GM18517 (cell line): ENCODE data around the gene NEU4.

Experiments used
- ATAC-seq: cut with Tn5 transposase; IDR thresholded peaks from one replicate; pipeline ENCODE4 v1.9.1; 2021; ENCODE audit warnings: mild to moderate bottlenecking, moderate library complexity; ENCODE audit not compliant: unreplicated experiment

Gene NEU4

DNA sequence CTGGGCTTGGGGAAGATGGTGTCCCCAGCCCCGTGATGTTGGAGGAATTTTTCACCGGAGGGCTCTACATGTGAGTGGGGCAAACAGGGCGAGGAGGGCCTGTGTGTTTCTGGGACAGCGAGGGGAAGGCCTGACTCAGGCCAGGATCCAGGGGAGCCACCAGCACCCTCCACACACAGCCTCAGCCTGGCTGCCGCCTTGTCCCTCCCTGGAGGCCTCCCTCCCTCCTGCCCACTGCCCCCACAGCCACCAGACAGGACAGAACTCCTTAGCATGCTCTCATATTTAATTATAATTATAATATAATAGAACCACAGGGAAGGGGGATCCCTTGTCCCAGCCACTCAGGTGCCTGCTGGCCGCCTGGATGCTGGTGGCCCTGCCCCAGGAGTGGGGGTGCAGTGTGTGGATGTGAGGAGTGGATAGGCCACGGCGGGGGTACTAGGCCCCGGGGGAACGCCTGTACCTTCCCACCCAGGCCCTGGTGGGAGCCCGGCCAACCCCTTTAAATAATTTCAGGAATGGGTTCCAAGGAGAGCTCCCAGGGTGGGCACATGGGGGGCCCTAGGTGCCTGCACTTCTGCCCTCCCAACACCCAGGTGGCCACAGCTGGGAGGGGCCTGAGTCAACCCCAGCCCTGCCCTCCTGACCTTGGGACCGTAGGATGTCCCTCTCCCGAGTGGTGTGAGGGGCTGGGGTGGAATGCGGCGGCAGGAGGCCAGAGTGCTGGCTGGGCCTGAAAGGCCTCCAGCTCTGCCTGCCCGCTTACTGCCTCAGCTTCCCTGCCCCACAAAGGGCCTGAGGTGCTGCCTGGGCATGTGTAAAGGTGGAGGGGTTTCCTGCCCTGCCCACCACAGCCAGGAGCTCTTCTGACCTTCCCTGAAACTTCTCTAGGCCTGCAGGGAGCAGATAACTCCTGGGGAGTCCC, 40.9 kb downstream of the NEU4 start:
- ATAC-seq: no peak

DNA sequence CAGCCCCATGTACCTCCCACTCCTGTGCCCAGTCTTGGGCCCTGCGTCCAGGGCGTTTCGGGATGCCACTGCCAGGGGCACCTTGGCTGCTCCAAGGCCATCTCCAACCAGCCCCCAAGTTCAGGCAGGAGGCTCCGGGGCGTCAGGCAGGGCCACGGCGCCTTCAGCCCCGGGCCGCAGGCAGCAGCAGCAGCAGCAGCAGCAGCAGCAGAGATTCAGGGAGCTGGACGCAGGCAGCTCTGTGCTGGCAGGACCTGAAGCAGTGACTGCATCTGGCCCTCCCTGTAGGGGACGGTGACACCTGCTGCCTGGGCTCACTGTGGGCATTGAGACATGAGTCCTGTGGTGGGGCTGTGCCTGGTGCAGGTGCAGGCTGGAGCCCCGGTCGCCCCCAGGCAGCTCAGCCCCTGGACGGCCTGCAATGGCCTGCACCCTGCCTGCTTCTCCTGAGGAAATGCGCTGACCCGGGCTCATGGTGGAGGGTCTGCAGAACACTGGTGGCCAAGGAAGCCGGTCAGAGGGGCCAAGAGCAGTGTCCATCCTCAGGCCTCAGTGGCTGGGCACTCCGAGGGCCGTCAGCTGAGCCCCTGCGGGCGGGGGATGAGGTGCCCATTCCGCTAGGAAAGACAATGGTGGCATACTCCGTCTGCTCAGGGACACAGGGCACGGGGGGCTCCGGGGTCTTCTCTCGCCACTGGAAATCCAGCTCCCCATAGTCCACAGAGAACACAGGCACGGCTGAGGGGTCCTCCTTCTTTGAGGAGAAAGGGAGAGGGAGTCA, 41.7 kb downstream of the NEU4 start:
- ATAC-seq: no peak

DNA sequence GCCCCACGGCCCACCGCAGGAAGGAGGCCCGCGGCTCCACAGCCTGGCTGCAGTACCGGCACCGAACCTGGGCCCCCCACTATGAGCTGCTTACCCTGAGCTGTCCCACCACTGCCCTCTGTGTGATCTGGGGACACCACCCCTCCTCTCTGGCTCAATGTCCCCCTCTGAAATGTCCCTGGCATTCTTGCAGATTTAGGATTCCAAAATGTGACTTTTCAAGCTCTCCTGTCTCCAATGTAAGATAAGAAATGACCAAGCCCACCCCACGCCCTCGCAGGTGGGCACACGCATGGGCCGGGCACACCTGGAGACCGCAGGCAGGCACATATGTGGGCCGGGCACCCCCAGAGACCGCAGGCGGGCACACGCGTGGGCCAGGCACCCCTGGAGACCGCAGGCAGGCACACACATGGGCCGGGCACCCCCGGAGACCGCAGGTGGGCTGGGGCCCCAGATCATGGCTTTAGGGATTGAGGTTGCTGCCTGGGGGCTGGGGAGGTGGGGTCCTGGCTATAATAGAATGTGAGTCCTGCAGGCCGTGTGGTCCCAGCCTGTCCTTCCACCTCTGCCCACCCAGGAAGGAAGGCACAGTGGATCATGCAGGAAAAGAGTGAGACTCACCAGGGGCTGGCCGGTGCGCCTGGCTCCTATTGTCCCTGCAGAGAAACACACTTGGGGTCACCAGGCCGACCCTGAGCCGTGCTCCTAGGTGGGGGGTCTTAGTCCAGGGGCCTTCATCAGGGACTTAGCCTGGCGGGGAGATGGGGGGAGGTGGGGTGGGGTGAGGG, 42.5 kb downstream of the NEU4 start:
- no peak for ATAC-seq

DNA sequence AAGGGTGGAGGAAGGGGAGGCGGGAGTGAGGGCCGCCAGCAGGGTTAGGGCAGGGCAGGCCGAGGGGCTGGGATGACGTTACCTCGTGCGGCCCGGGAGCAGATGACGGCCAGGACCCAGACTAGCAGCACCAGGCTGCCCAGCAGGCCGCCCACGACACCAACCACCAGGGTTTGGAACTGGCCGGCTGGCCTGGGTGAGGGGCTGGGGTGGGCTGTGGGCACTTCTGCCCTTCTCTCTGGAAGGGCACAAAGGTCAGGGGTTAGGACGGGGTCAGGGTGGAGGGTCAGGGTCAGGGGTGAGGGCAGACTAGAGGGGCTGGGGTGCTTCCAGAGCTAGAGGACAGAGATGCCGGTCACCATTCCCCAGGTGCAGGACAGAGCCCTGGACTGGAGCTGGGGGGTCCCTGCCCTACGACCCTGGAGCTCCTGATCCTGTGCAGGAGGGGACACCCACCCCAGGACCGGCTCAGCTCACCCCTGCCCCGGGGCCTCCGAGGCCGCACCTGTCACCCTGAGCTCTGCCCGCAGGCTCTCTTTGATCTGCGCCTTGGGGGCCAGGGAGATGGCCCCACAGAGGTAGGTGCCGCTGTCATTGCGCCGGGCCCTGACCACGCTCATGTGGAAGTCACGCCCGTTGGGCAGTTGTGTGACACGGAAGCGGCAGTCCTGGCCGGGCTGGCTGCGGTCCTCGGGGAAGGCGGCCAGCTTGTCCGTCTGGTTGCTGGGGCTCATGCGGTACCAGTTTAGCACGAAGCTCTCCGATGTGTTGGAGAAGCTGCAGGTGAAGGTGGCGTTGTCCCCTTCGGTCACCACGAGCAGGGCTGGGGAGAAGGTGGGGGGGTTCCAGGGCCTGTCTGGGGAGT, 43.4 kb downstream of the NEU4 start:
- ATAC-seq: no peak

DNA sequence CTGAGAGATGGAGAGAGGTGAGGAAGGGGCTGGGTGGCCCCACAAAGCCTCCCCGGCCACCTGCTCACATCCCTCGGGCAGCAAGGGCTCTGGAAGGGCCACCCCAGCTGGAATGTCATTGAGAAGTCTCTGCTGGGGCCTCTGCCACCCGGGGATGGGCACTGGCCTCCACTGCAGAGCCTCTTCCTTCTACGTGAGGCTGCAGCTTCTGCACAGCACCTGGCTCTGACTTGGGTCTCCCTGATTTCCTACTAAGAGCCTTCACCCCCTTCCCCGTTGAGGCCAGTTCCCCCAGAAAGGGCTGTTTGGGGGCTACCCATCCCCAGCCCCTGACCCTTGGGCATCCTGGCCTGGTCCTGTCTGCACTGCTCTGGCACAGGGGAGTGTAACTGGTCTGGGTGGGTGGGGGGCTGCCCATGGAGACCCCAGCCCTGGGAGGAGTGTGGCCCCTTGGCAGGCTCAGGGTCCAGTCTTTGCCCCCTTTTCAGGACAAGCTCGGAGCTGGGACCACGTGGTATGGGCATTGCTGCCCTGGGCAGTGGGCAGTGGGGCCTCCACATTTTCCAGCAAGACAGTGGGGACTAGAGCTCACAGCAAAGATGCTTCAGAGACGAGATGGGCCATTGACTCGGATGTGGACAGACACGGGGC, 44.1 kb downstream of the NEU4 start:
- no peak for ATAC-seq

DNA sequence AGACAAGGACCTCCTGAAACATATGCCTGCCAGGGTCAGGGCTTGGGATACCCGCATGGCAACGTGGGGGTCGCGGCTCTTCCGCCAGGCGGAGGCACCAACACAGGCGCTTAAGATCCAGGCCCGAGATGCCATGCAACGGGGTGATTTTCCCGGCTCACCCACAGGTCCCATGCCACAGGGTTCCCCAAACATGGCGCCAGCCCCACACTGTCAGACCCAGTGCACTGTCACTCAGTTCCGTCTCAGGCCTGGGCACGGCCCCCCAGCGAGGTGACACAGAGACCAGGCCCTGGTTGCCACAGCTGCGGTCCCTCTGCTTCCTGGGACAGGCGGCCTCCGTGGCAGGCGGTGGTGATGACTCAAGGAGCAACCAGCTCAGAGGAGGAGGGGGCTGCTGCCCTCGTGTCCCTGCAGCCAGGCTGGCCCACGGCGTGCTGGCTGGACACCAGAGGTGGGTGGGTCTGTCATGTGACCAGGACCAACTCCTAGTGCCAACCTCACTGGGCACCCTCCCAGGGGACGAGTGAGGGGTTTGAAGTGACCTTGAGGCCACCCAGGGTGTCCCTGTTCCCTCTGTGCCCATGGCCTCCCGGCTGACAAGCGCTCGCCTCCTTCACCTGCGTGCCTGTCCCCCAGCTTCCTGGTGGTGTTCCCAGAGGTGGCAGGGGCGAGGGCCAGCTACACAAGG, 44.8 kb downstream of the NEU4 start:
- no peak for ATAC-seq

DNA sequence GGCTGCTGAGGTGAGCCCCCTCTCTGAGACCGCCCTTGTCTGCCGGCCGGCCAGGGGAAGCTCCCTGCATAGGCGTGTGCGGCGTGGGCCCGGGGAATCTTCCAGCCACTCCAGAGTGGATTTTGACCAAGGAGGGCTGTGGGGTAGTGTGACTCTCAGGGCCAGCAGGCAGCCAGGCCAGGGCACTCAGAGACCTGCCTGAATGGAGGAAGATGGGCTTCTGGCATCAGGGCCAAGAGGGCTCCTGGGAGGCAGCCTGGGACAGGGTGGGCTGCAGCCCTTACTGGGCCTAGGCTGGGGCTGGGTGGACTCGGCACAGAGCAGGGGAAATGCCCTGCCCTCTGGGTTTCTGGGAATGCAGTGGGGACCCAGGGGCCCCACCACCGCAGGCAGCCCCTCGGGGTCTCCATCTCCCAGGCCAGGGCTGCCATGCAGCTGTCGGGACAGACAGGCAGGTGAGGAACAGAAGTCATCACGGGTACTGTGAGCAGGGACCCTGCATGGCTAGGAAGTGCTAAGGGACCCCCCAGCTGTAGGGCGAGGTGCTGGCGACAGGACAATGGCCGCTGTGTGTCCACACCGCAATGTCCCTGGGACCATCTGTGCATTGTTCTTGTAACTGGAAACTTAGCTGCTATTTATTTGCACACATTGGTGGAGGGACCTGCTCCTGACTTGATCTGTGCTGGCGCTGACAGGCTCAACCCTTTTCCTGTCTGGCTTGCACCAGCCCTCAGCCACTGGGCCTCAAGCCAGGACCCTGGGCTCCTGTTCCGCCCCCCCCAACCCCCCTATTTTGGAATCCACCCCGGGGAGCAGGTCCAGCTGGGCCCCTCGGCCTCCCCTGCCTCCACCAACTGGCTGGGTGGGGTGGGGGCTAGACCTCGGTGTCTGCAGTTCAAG, 45.6 kb downstream of the NEU4 start:
- ATAC-seq: no peak

DNA sequence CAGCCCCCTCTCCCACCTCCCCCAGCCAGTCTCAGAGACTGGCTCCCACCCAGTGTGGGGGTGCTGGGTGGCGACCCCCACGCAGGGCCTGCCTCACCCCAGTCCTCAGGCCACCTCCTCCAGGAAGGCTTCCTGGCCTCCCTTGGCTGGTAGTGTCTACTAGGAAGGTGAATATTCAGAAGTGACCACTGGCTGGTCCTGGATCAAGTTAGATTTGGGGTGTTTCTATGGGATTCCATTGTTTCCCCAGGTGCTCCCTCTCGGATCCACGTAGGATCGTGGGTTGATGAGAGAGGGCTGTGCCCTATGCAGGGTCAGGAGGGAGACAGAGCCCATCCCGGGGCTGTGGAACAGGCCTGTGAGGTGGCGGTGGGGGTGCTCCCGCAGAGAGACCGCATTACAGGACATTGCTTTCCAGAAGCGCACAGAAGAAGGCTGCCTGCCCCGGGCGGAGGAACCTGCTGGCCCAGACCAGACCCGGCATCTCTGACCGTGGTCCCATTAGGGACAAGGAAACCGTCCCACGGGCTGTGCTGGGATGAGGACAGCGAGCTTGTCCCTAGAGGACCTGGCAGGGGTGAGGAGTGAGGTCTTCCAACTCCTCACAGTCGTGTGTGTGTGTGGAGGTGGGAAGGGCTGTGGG, 46.4 kb downstream of the NEU4 start:
- no peak for ATAC-seq

DNA sequence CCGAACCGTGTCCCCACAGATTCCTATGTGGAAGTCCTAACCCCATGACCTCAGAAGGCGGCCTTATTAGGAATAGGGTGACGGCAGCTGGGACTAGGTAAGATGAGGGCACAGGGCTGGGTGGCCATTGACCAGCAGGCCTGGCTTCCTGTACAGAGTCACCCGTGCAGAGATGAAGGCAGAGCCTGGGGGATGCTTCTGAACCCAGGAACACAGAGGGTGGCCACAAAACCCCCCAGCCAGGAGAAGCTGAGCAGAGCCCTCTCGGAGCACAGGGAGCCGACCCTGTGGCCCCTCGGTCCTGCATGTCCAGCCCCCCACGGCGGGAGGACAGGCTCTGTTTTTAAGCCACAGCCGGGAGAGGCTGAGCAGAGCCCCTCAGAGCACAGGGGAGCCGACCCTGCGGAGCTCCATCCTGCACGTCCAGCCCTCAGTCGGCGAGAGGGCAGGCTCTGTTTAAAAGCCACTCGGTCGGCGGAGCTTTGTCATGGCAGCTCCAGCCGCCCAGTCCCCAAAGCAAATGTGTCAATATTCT, 47.0 kb downstream of the NEU4 start:
- ATAC-seq: no peak

DNA sequence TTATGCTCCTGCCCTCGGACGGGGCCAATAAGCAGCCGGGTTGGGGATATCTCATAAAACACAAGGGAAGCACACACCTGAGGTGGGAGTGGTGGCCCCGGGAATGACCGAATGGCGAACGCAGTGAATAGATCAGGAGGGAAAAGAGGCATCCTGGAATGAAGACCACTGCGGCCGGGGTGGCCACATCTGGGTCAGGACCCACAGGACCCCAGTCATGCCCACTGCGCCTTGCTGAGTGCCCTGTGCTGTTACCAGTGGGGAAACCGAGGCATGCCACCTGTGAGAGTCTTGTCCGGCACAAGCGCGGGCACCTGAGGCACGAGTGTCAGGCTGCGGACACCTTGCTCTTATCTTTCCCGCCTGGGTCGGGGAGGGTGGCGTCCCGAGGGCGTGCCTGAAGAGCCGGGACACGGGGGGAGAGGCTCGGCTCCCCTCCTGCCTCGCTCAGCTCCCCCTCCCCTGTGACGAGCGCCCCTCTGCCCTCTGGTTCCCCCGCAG, 48.1 kb downstream of the NEU4 start:
- ATAC-seq: no peak

DNA sequence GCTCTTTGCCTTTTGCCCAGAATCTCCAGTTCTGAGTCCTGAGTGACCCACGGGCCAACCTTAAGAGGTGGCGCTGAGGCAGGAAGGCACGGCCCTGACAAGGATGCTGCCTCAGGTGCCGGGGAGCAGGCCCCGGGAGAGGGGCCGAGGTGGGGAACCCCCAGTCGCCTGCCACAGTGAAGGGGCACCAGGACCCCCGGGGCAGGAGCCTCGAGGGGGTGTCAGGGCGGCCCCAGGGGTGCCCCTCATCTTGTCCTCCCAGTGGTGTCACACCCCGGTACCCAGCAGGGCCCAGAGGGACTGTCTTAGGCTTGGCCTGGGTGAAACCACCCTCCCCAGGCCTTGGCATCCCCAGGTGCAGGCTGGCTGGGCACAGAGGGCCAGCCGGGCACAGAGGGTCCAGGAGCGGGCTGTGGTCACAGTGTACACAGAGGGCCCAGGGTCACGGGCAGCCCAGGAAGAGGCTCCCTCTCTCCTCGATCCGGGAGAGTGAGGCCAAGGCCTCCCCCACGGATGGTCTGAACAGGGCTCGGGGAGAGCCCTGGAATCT, 48.7 kb downstream of the NEU4 start:
- ATAC-seq: no peak

DNA sequence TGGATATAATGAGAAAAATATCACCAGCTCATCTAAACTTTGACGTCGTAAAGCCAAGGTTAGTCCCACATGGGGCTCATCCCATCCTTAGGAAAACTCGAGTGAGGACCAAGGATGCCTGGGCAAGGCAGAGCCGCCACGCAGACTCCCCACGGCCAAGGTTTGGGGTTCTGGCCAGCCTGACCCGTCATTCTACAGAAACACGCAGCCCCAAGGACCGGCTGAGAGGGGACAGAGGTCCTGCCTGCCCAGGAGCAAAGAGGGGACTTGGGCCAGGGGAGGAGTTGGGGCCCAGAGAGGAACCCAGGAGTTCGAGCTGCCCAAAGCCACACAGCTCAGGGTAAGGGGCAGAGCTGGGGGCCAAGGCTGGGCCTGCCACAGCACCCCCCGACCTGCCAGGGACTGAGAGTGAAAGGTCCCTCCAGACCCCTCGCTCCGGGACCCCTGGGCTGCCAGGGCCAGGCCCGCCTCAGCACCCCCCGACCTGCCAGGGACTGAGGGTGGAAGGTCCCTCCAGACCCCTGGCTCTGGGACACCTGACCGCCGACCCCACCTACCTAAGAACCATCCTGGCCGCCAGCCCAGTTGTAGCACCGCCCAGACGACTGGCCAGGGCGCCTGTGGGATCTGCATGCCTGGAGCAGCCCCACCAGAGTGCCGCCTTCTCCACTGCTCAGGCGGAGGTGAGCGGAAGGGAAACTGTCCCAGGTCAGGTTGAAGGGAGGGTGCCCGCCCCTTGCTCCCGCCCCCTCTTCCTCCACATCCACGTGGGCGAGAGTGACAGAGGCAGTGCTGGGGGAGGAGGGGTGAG, 49.4 kb downstream of the NEU4 start, which contains the start of gene PDCD1:
Gene PDCD1 (minus strand): TSS at position 689 of the 811 bp plus-strand sequence. CDS start 56 bp downstream, at position 633.
- ATAC-seq: peak; percentile 30

DNA sequence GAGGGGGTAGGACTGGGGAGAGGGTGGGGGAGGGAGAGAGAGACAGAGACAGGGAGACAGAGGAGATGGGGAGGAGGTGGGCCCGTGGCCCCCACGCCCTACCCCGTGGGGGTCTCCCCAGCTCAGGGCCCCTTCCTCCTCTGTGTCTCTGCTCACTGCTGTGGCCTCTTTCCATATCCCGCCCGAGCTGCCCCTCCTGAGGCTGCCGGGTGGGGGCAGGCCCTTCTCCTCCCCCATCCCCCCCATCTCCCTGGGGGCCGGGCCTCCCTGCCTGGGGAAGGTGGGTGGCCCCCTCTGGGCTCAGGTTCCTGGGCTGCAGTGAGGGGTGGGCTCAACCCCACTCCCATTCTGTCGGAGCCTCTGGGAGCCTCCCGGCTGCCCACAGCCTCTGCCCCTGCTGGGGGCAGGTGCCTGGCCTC, 50.0 kb downstream of the NEU4 start:
- peak; percentile 31 for ATAC-seq

DNA sequence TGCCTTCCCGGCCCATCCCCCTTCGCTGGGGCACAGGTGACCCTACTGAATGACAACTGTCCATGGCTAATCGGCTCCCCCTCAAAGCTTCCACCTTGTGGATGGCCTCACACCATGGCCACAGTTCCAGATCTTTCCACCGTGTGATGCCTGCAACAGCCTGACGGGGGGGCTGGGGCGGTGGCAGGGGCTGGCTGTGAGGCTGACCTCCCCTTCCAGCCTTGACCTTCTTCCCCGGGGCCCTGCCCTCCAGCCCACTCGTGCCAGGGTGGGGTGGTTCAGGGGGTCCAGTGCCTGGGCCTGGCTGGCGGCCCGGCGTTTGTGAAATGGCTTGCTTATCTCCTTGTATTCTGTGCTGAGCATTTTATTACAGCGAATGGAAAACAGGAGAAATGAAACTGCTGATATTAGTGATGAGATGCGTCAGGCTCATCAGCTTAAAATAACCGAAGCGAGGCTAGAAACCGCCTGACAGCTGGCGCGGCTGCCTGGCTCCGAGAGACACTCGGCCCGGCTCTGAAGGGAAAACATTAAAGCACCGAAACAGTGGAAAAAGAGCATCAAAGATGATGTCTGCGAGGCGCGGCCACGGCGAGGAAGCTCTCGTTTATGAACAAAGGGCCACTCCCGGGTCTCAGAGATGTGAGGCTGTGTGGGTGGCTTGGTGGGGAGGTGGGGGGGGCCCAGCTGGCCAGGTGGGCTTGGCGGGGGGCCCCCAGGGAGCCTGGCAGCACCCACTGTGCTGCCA, 50.6 kb downstream of the NEU4 start:
- ATAC-seq: peak; percentile 51
